ENCODE results near the gene UBASH3B.

The UBASH3B gene

DNA sequence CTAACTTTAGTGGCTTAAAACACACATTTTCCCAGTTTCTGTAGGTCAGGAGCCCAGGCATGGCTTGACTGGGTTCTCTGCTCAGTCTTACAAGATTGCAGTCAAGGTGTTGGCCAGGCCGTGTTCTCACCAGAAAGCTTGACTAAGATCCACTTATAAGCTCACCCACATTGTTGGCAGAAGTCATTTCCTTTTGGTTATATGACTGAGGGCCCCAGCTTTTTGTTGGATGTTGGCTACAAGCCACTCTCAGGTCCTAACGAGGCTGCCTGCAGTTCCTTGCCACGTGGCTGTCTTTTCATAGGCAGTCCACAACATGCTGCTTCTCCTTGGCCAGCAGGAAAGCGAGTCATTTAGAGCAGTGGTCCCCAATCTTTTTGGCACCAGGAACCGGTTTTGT, 103.5 kb downstream of the UBASH3B start:
- DNase-seq = no peak

DNA sequence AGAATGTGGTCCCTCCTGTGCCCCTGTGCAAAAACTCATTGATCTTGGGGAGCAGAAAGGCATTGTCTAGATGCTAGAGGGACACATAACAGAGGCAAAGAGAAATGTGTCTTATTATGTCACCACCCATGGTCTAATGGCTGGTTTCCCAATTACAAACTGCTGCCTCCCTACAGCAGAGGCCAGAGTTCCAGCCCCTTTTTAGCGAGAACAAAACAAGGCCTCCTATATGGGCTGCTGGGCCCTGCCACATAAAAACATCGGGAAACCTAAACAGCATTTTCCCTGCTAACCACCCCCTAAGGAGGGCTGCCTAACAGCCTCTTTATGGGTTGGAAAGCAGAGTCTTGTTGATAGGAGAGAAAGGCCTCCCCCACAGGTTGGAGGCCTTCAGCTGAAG, 107.6 kb downstream of the UBASH3B start:
- no peak for DNase-seq

GRCh38 chr11:122764371-122765090, 109.0 kb downstream of the UBASH3B start:
- no peak for DNase-seq

- no peak for DNase-seq
Observed at GRCh38 chr11:122765487-122766131, 110.1 kb downstream of the UBASH3B start.

DNA sequence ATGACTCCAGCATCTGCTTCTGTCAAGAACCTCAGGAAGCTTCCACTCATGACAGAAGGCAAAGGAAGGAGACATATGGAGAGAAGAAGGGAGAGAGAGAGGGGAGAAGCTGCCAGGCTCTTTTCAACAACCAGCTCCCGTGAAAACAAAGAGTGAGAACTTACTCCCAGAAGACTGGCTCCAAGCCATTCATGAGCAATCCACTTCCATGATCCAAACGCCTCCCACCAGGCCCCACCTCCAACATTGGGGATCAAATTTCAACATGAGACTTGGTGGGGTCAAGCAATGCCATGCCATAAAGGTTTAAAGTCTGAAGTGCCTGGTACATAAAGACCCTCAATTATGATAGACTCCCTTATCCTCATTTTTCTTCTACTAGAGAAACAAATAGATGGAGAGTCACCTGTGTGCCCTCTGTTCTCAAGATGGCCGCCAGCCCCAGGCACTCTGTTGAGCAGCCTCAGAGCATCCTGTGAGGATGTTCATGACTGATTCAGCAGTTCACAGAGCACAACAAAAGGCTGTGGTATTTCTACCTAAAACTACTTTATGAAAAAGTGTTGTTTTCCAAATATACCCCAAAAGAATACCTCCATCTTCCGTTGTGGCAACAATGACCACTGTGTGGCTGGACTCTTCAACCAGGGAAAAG, 113.7 kb downstream of the UBASH3B start:
- DNase-seq = no peak

DNA sequence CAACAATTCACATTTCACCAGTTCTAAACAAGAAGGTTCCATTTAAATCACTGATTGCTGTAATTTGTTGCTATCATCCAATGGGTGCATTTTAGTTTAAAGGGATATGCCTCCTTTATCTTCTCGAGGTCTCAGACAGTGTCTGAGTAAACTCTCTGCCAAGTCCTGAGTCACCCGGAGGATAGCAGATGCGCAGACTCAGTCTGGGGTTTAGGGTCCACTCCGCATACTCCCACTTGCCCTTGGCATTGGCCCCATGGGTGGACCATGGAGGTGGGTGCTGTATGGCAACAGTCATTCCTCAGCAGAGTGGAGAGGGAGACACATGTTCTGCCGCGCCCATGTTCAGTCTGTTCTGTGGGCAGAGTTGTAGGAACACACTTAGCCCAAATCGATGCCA, 117.4 kb downstream of the UBASH3B start:
- DNase-seq = no peak

- DNase-seq = no peak
Observed at GRCh38 chr11:122773781-122774266, 118.3 kb downstream of the UBASH3B start.

- no peak for DNase-seq
Observed at GRCh38 chr11:122775675-122776271, 120.3 kb downstream of the UBASH3B start.

DNA sequence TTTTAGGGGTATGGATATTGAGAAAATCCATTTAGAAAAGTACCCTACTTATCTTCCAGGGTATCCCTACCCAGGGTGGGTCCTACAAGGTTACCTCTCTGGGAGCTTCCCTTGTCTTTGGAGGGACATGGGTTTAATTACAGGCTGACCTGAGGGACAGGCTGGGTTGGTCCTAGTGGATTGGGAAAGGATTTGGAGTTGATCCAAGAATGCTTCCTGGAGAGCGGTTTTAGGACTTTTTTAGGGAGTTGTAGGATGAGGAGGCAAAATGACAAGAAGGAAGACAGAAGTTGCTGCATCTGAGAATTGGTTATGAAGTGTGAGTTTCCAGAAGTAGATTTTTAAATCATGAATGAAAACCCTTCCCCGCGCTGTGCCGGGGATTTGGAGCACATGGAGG, 121.0 kb downstream of the UBASH3B start:
- DNase-seq = no peak

DNA sequence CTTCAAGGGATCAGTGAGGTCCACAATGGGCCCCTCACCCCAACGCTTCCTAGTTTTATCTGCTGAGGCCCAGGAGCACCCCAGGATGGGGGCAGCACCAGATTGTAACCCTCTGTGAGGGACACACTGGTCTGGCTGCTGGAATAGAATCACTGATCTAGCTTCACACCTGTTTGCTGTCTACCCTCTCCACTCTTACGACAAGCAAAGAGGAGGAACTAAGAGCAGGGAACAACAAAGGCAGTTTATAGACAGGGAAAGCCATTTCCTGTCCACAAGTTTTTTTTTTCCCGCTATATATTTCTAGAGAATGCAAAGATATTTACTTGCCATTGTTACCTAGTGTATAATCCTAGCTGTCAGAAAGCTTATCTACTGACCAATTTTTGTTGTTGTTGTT, 121.8 kb downstream of the UBASH3B start:
- DNase-seq = no peak

- DNase-seq = no peak
Observed at GRCh38 chr11:122778148-122778547, 122.6 kb downstream of the UBASH3B start.

- no peak for DNase-seq
Observed at GRCh38 chr11:122779047-122779629, 123.6 kb downstream of the UBASH3B start.

DNA sequence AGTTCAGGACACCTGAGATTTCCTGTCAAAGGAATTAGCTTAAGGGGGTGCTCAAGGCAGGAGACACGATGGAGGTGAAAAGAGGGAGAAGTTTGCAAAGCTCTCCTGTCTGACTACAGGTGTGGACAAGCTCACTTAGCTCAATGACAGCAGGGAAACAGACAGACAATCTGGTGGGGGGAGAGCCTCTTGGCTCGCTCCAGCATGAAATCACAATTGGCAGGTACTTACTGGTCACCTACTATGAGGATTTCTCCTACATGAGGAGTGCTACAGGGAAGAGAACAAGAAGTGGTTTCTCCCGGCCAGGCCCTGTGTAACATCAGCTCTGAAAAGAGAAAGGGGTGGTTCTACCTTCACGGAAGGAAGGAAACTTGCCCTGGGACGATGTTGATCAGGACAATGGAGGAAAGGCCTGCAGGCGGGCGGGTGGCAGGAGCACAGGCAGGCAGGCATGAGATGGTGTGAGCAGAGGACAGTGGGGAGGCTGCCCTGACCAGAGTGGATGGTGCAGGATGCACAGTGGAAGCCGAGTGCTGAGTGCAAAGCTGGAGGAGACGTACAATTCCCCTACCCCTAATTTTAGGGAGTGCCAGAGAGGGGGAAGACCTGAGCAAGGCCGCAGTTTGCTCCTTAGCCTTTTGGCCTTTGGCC, 124.9 kb downstream of the UBASH3B start:
- no peak for DNase-seq

DNA sequence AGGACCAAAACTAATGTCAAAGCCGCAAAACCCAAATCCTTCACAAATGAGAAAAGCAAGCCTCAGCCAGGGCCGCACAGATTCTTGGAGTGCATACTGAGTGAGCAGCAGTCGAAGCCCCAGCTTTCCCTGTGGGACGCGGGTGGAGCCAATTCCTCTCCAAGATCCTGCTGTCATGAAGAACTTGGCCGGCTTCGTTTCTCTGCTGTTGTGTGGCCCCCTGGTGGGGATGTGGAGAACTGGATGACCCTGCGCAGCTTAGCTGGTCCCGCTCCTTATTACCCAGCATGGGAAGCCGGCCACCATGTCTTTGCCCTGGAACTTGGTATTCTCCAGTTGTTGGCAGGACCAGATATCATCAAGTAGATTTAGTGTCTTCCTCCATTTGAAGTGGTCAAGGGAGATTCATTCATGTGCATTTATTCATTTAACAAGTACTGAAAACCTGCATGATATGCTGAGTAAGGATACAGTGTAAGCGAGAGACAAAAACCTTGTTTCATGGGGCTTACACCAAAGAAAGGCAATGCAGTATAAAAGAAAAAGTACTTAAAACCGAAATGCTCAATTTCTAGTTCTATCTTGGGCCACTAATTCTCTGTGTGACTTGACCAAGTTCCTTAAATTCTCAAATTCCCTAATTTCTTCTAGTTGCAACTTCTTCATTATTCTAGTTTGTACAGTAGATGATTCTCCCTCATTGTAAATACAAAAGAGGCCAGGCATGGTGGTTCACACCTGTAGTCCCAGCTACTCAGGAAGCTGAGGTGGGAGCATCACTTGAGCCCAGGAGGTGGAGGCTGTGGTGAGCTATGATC, 126.1 kb downstream of the UBASH3B start:
- DNase-seq = peak; percentile 35 to 69 (median 58)

DNA sequence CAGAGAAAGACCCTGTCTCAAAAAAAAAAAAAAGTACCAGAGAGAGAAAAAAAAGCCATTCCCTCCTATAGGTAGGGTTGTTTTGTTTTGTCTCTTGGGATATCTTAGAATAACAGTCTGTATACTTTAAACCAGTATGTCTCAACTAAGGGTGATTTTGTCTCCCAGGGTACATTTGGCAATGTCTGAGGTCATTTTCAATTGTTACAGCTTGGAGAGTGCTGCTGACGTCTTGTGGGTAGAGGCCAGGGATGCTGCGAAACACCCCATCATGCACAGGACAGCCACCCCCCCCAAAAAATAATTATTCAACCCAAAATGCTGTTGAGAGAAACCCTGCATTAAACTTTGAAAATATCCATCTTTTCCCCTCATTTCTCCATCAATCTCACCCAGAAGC, 126.7 kb downstream of the UBASH3B start:
- no peak for DNase-seq

GRCh38 chr11:122784325-122784955, 128.9 kb downstream of the UBASH3B start:
- DNase-seq = no peak

- DNase-seq = no peak
Observed at GRCh38 chr11:122785031-122785541, 129.6 kb downstream of the UBASH3B start.

GRCh38 chr11:122786896-122787295, 131.4 kb downstream of the UBASH3B start:
- no peak for DNase-seq

DNA sequence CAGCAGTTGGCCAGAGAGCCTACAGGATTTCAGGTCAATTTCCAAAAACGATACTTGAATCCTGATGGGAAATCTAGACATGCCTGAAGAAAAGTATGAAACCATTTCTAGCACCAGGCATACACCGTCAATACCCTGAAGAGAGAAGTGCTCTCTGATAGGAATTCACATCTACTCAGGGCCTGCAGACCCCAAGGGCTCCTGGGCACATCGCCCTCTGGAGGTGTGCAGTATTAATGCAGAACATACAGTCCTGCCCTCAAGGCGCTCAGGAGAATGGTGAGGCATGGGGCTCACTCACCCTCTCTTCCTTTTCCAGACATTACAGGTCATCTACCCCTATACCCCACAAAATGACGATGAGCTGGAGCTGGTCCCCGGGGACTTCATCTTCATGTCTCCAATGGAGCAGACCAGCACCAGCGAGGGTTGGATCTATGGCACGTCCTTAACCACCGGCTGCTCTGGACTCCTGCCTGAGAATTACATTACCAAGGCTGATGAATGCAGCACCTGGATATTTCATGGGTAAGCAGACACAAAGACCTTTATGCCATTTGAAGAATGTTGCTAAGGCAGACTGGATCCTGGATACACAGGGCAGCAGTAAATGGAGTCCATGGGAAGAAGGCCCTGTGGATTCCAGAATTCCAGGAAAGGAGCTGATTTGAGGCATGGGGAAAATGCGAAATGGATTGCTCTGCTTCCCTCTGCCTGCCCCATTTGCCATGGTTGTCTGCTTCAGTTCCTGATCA, 133.4 kb downstream of the UBASH3B start:
- DNase-seq = no peak

- DNase-seq = no peak
Observed at GRCh38 chr11:122789907-122790306, 134.4 kb downstream of the UBASH3B start.
